Activated CD8-positive, alpha-beta memory T cell treated with anti-CD3 and anti-CD28 coated beads for 1 hour (primary cell): ENCODE data around the gene MRPL36.

Source experiments
- DNase-seq, 2 donors: peaks; one replicate each; pipeline ENCODE4 v3.0.0-alpha.2; 2020; ENCODE audit warnings: low read depth in 1 of 2; ENCODE audit errors: extremely low read depth in 1 of 2

Gene MRPL36

GRCh38 chr5:1765880-1766235 lies 33.8 kb downstream of the MRPL36 start:
- no peak for DNase-seq

- no peak for DNase-seq
These were observed 34.3 kb downstream of the MRPL36 start for GRCh38 chr5:1765141-1765879.

DNA sequence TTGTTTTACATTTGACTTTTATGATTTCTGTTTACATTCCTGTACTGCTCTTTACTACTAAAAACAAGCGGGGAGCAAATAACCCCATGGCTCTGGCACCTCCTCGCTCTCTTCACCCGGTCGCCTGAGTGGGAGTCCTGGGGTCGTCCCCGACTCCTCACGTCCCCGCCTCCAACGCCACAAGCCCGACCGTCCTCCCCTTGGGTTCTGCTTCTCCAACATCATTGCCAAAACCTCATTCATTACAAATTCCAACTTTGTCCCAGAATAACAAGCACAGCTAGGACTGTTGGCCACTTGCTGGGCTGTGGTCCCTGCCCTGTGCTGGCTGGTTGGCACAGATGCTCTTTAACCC lies 35.1 kb downstream of the MRPL36 start:
- no peak for DNase-seq

- no peak for DNase-seq
These were observed 35.6 kb downstream of the MRPL36 start for GRCh38 chr5:1763960-1764605.

GRCh38 chr5:1763548-1763911 lies 36.1 kb downstream of the MRPL36 start:
- DNase-seq: no peak

DNA sequence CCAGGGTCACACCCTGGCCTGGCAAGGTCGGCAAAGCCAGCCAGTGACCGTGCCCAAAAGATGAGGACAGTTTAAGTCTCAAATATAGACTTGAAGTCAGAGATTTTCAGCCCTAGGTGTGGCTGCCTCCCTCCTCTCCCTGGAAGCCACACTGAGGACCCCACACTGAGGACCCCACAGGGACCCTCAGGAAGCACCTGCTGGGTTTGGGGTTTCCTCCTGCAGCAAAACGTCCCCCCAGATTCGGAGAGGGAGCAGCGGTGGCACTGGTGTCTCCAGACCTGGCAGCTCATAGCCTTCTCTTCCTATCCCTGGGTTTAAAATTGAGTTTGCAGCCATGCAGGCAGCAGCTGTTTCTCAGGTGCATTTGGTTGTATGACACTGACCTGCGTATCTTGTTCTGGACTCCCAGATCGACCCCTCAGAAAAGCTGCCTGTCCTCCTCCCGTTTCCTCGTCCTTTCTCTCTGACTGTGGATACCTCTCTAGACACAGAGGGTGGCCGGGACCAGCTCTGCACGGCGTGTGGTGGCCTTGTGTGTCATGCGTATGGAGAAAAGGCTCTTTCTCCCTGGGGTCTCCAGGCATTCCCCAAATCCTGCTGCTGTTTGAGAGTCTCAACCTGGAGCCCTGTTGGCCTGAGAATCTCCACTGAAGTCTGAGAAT lies 36.6 kb downstream of the MRPL36 start:
- no peak for DNase-seq

- DNase-seq: no peak
These were observed 37.3 kb downstream of the MRPL36 start for GRCh38 chr5:1762121-1762882.

- no peak for DNase-seq
These were observed 38.2 kb downstream of the MRPL36 start for GRCh38 chr5:1761453-1761755.

DNA sequence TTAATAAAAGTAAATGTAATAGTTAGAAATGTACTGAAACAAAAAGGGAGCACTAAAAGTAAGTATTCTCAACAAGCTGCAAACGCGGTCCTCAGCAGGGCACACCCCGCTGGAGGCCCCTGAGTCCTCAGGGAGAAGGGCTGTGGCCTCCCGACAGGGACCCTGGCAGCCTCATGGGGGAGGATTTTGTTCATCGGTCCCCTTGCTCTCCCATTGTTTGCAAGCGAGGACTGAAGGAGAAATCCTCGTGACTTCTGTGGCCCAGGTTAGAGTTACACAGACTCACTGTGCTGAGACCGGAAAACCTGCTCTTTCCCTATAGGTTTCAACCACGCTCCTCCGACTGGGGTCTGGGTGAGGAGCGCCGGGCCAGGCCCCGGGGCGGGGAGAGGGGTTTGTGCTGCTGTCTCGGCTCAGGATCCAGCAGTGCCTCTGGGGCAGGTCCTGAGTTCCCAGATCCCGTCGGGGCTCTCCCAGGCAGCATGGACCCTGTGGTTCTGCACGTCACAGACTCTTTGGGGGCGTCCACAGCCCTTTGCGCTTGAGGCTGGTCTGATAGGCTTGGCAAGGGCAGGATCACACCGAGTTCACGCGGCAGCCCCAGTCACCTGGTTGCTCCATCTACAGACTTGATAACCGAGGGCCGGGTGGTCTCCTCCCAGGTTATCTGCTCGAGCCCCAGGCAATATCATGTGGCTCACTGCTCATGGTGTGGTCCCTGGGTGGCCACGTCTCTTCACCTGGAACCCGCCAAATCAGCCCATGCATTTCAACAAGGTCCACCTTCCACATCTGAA lies 38.8 kb downstream of the MRPL36 start:
- DNase-seq: no peak

DNA sequence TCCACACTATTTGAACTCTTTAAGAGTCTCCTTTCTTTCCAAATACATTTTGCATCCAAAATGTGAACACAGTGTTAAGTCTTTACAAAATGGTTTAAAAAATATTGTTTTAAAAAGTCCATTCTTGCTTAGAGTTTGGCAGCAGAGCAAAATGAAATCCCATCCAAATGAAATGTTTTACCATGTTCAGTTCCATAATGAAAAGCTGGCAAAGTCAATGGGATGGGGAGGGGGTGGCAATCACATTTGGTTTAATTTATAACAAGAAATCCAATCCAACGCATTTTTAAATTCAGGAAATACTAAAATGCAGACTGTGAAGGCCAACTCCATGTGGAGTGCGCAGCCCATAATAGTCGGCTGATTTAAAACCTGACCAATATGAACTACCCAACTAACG lies 39.4 kb downstream of the MRPL36 start:
- DNase-seq: no peak

GRCh38 chr5:1759378-1759970 lies 40.2 kb downstream of the MRPL36 start:
- no peak for DNase-seq

DNA sequence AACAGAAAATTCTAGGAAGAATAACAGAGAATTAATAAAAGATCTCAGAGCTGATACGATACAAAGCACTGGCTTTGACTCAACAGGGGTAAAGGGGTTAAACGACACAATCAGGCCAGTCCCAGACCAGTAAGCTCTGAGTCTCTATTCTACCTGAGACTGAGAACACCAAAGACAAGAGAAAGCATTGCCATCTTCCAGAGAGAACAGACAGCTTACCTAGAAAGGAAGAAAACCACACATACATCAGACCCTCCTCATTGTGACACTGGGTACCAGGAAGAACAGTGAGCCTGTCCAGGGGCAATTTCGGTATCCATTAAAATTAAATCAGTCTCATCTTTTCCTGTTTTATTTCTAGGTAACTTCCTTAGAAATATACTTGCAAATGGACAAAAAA lies 41.1 kb downstream of the MRPL36 start:
- DNase-seq: no peak

DNA sequence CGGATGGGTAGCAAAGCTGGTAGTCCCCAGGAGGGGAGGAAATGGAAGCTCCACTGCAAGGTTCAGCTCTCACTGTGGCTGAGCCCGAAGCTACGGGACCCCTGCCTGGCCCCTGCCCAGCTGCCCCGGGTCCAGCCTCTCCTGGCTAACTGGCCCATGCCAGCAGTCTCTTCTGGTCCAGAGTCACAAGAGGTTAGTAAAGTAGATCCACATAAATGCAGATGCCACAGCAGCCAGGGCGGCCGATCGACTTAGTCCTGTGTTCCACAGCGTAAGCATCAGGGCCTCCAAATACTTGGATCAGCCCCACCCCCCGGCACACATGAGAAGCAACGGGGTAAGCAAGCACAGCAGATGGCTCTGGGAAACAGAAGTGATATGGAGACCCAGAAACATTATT lies 42.1 kb downstream of the MRPL36 start:
- DNase-seq: no peak

- no peak for DNase-seq
These were observed 43.2 kb downstream of the MRPL36 start for GRCh38 chr5:1756481-1756880.

GRCh38 chr5:1755321-1755949 lies 44.2 kb downstream of the MRPL36 start:
- no peak for DNase-seq

DNA sequence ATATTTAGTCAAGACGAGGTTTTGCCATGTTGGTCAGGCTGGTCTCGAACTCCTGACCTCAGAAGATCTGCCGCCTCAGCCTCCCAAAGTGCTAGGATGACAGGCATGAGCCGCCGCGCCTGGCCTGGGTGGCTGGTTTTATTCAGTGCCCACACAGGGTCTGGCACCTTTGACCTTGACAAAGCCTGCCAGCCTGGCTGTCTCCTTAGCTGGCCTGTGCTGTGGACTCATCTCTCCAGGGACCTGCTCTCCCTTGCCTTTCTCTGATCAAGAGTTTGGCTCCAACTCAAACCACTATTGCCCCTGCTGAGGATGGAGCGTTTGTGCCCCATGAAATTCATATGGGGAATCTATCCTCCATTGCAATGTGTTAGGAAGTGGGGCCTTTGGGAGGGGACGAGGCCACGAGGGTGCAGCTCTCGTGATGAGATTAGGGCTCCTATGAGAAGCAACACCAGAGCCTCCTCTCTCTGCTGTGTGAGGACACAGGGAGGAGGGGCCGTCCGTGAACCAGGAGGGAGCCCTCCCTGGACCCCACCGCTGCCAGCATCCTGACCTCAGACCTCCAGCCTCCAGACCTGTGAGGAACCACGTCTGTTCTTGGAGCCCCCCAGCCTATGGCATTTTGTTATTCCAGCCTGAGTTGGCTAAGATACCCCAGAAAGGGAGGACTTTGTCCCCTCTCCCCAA lies 45.0 kb downstream of the MRPL36 start:
- no peak for DNase-seq

DNA sequence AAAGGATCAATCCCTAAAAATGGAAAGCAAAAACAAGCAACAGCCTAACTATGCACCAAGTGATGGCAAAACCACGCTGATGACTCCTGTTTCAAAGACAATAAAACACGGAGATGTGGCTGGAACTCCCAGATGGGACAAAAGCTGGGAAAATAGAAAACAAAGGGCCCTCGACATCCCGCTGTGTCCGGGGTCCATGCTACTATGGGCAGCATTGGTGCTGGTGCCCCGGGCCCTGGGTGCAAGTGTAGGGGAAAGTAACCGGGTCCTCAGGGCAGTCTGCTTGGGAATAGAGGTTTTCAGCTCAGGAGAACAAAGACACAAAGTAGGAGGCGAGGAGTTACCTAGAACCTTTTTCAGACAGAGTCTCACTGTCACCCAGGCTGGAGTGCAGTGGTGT lies 46.1 kb downstream of the MRPL36 start:
- no peak for DNase-seq

DNA sequence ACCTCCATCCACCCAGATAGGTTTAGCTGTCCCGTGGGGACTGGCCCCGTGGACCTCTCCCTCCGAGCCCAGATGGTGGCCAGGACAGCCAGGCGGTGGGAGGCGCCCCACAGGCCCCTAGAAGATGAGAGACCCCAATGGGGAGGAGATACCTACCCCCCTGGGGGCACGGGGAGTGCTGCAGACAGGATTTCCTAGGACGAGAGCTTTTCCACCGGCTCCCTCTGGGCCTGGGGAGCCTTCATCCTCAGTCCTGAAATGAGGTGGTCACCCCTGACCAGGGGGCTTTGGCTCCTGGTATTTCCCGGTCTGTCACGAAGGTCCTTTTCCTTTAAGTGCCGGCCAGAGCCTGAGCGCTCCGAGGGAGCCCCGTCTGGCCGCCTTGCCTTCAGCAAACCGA lies 46.8 kb downstream of the MRPL36 start:
- DNase-seq: no peak
